BLaER1 treated with 17β-estradiol and CSF1 and Interleukin-3, amounts not matched to agents 10 nM and 100 nM (cell line): Measurements from ENCODE around the gene MPLKIP.

Experiments
- H3K27ac ChIP-seq, 11 experiments: shearing (Covaris generic); formaldehyde crosslinking; 2 replicates each; pipeline ENCODE4 v1.8.1; 2022
- H3K27me3 ChIP-seq, 11 experiments: shearing (Covaris generic); formaldehyde crosslinking; 2 replicates each; pipeline ENCODE4 v1.8.1; 2022
- H3K36me3 ChIP-seq, 11 experiments: shearing (Covaris generic); formaldehyde crosslinking; 2 replicates each; pipeline ENCODE4 v1.8.1; 2022
- H3K4me1 ChIP-seq, 10 experiments: shearing (Covaris generic); formaldehyde crosslinking; 2 replicates each; pipeline ENCODE4 v1.8.1; 2022
- H3K4me2 ChIP-seq, 11 experiments: shearing (Covaris generic); formaldehyde crosslinking; 2 replicates each; pipeline ENCODE4 v1.8.1; 2022
- H3K4me3 ChIP-seq, 10 experiments: shearing (Covaris generic); formaldehyde crosslinking; 2 replicates each; pipeline ENCODE4 v1.8.1; 2022
- H3K9ac ChIP-seq, 11 experiments: shearing (Covaris generic); formaldehyde crosslinking; 2 replicates each; pipeline ENCODE4 v1.8.1; 2022
- H3K9me3 ChIP-seq, 11 experiments: shearing (Covaris generic); formaldehyde crosslinking; replicated peaks in 1 of 11; 2 replicates each; pipeline ENCODE4 v1.8.1; 2022
- H4K20me1 ChIP-seq, 11 experiments: shearing (Covaris generic); formaldehyde crosslinking; 2 replicates each; pipeline ENCODE4 v1.8.1; 2022
- Cebpa-rat ChIP-seq, 11 experiments: shearing (Covaris generic); IDR thresholded peaks; 2 replicates each; pipeline ENCODE4 v1.8.1; 2022

MPLKIP gene

GRCh38 chr7:40115936-40116335, 18.5 kb downstream of the MPLKIP start:
- H3K9me3 ChIP-seq = peaks cover 5 to 43% (median 22%) of the 10 kb centered on the region in 11 experiments; a peak in 17 of 22 replicates
- H3K27ac ChIP-seq = no peak overlapping the region
- H4K20me1 ChIP-seq = peaks cover 0 to 5% (median 0%) of the 10 kb centered on the region in 11 experiments; a peak in 2 of 22 replicates
- H3K36me3 ChIP-seq = peaks cover 0 to 56% (median 35%) of the 10 kb centered on the region in 11 experiments; a peak in 16 of 22 replicates
- no peaks in the 10 kb centered on the region for H3K27me3 ChIP-seq
- no peak overlapping the region for H3K9ac ChIP-seq
- H3K4me3 ChIP-seq = no peak overlapping the region
- no peak overlapping the region for H3K4me2 ChIP-seq
- TF ChIP-seq Cebpa-rat (IDR thresholded peaks at IDR 0.05) = no peak
- H3K4me1 ChIP-seq = peaks cover 0 to 30% (median 10%) of the 10 kb centered on the region in 10 experiments; a peak in 16 of 20 replicates

- H3K9me3 ChIP-seq = peaks cover 0 to 10% (median 5%) of the 10 kb centered on the region in 11 experiments; a peak in 7 of 22 replicates
- H3K27me3 ChIP-seq = no peaks in the 10 kb centered on the region
- peaks cover 0 to 24% (median 8%) of the 10 kb centered on the region in 11 experiments; a peak in 4 of 22 replicates for H3K36me3 ChIP-seq
- H3K4me2 ChIP-seq = peak overlapping the region in 6 of 11 experiments; percentile 21 to 59 (median 42); a peak in 9 of 22 replicates
- no peak overlapping the region for H3K4me3 ChIP-seq
- H3K9ac ChIP-seq = peak overlapping the region in 1 of 11 experiments; percentile 32; a peak in 1 of 22 replicates
- peaks cover 0 to 10% (median 9%) of the 10 kb centered on the region in 10 experiments; a peak in 16 of 20 replicates for H3K4me1 ChIP-seq
- no peaks in the 10 kb centered on the region; a peak in 2 of 22 replicates for H4K20me1 ChIP-seq
- no peak overlapping the region for H3K27ac ChIP-seq
- TF ChIP-seq Cebpa-rat (IDR thresholded peaks at IDR 0.05) = peak in 4 of 11 experiments; percentile 15 to 43 (median 31); a peak in 4 of 22 replicates
Observed at GRCh38 chr7:40105879-40106473, 28.4 kb downstream of the MPLKIP start.

- TF ChIP-seq Cebpa-rat (IDR thresholded peaks at IDR 0.05) = no peak
- peaks cover 0 to 24% (median 8%) of the 10 kb centered on the region in 11 experiments; a peak in 8 of 22 replicates for H3K36me3 ChIP-seq
- no peak overlapping the region for H3K9ac ChIP-seq
- peaks cover 0 to 10% (median 7%) of the 10 kb centered on the region in 10 experiments; a peak in 14 of 20 replicates for H3K4me1 ChIP-seq
- H3K27ac ChIP-seq = no peak overlapping the region
- no peak overlapping the region for H3K4me3 ChIP-seq
- H3K9me3 ChIP-seq = no peaks in the 10 kb centered on the region
- peaks cover 0 to 8% (median 0%) of the 10 kb centered on the region in 11 experiments; a peak in 5 of 22 replicates for H4K20me1 ChIP-seq
- no peaks in the 10 kb centered on the region for H3K27me3 ChIP-seq
- no peak overlapping the region for H3K4me2 ChIP-seq
Observed at GRCh38 chr7:40102897-40103296, 31.5 kb downstream of the MPLKIP start.

GRCh38 chr7:40101201-40101600, 33.2 kb downstream of the MPLKIP start:
- H3K36me3 ChIP-seq = peaks cover 10 to 33% (median 13%) of the 10 kb centered on the region in 11 experiments; a peak in 17 of 22 replicates
- peaks cover 0 to 18% (median 0%) of the 10 kb centered on the region in 11 experiments; a peak in 7 of 22 replicates for H4K20me1 ChIP-seq
- H3K27ac ChIP-seq = no peak overlapping the region
- TF ChIP-seq Cebpa-rat (IDR thresholded peaks at IDR 0.05) = no peak
- peaks cover 0 to 10% (median 7%) of the 10 kb centered on the region in 10 experiments; a peak in 14 of 20 replicates for H3K4me1 ChIP-seq
- H3K9ac ChIP-seq = no peak overlapping the region
- H3K27me3 ChIP-seq = no peaks in the 10 kb centered on the region
- no peak overlapping the region for H3K4me3 ChIP-seq
- no peaks in the 10 kb centered on the region for H3K9me3 ChIP-seq
- H3K4me2 ChIP-seq = no peak overlapping the region

- no peak overlapping the region for H3K4me2 ChIP-seq
- no peaks in the 10 kb centered on the region; a peak in 1 of 20 replicates for H3K4me1 ChIP-seq
- no peak overlapping the region for H3K27ac ChIP-seq
- TF ChIP-seq Cebpa-rat (IDR thresholded peaks at IDR 0.05) = no peak
- no peaks in the 10 kb centered on the region for H3K9me3 ChIP-seq
- H3K4me3 ChIP-seq = no peak overlapping the region
- peaks cover 21 to 47% (median 27%) of the 10 kb centered on the region in 11 experiments for H3K36me3 ChIP-seq
- H3K9ac ChIP-seq = no peak overlapping the region
- H4K20me1 ChIP-seq = peaks cover 0 to 32% (median 3%) of the 10 kb centered on the region in 11 experiments; a peak in 9 of 22 replicates
- H3K27me3 ChIP-seq = no peaks in the 10 kb centered on the region
Observed at GRCh38 chr7:40099837-40100236, 34.6 kb downstream of the MPLKIP start.

- Histone ChIP-seq H3K27me3 (no peaks in the 10 kb centered on the region), H4K20me1 (peaks cover 0 to 42% (median 9%) of the 10 kb centered on the region in 11 experiments; a peak in 11 of 22 replicates), H3K4me2 (no peak overlapping the region), H3K4me1 (no peaks in the 10 kb centered on the region; a peak in 1 of 20 replicates), H3K27ac (no peak overlapping the region), H3K9me3 (no peaks in the 10 kb centered on the region), H3K4me3 (no peak overlapping the region), H3K9ac (no peak overlapping the region), H3K36me3 (peaks cover 31 to 57% (median 37%) of the 10 kb centered on the region in 11 experiments)
- TF ChIP-seq Cebpa-rat (IDR thresholded peaks at IDR 0.05) = no peak
Observed at GRCh38 chr7:40098810-40099209, 35.6 kb downstream of the MPLKIP start.

- H3K36me3 ChIP-seq = peaks cover 42 to 68% (median 48%) of the 10 kb centered on the region in 11 experiments
- H3K4me1 ChIP-seq = no peaks in the 10 kb centered on the region; a peak in 1 of 20 replicates
Observed at GRCh38 chr7:40097728-40098127, 36.7 kb downstream of the MPLKIP start.

GRCh38 chr7:40095695-40096327, 38.6 kb downstream of the MPLKIP start:
- H3K36me3 ChIP-seq = peaks cover 58 to 87% (median 64%) of the 10 kb centered on the region in 11 experiments

More at GRCh38 chr7:40097728-40098127, 36.7 kb downstream of the MPLKIP start:
- Histone ChIP-seq H3K9me3 (no peaks in the 10 kb centered on the region), H4K20me1 (peaks cover 0 to 52% (median 14%) of the 10 kb centered on the region in 11 experiments; a peak in 11 of 22 replicates), H3K9ac (no peak overlapping the region), H3K27me3 (no peaks in the 10 kb centered on the region), H3K4me3 (no peak overlapping the region), H3K4me2 (no peak overlapping the region), H3K27ac (no peak overlapping the region)
- no peak for TF ChIP-seq Cebpa-rat (IDR thresholded peaks at IDR 0.05)

GRCh38 chr7:40095230-40095629, 39.2 kb downstream of the MPLKIP start:
- Histone ChIP-seq H3K27me3 (no peaks in the 10 kb centered on the region), H3K4me3 (no peak overlapping the region), H3K36me3 (peaks cover 64 to 93% (median 69%) of the 10 kb centered on the region in 11 experiments), H4K20me1 (peaks cover 0 to 52% (median 14%) of the 10 kb centered on the region in 11 experiments; a peak in 10 of 22 replicates), H3K4me2 (no peak overlapping the region), H3K9me3 (no peaks in the 10 kb centered on the region), H3K4me1 (no peaks in the 10 kb centered on the region), H3K27ac (no peak overlapping the region), H3K9ac (no peak overlapping the region)
- no peak for TF ChIP-seq Cebpa-rat (IDR thresholded peaks at IDR 0.05)

More at GRCh38 chr7:40095695-40096327, 38.6 kb downstream of the MPLKIP start:
- H3K9ac ChIP-seq = no peak overlapping the region
- no peaks in the 10 kb centered on the region for H3K4me1 ChIP-seq
- no peak overlapping the region for H3K4me2 ChIP-seq
- H3K27ac ChIP-seq = no peak overlapping the region
- no peaks in the 10 kb centered on the region for H3K9me3 ChIP-seq
- H4K20me1 ChIP-seq = peaks cover 0 to 52% (median 14%) of the 10 kb centered on the region in 11 experiments; a peak in 10 of 22 replicates
- no peaks in the 10 kb centered on the region for H3K27me3 ChIP-seq
- no peak overlapping the region for H3K4me3 ChIP-seq
- TF ChIP-seq Cebpa-rat (IDR thresholded peaks at IDR 0.05) = no peak
